Myocyte (in vitro differentiated cells): Measurements from ENCODE around the gene LIPC. TPM values are rescaled to one million over a fixed set of nuclear protein-coding genes. Genes with fewer than 3 reads are reported as not detected.

Experiments used
- DNase-seq: peaks from one replicate; pipeline ENCODE4 v3.0.0-alpha.2; 2012; ENCODE audit warnings: low read depth
- total RNA-seq: library from RNA; depleted of rRNA; stranded (reverse); fragments of >200 nt; gene quantifications from 2 replicates; pipeline ENCODE4 v1.2.3, GENCODE V29; 2014

The LIPC gene
- total RNA-seq, 1 donor from 2014 or later, result 1.0 TPM

GRCh38 chr15:58532126-58532525 lies 100.3 kb downstream of the LIPC start:
- DNase-seq, result no peak

- DNase-seq, result no peak
These were observed 102.8 kb downstream of the LIPC start for GRCh38 chr15:58534556-58534955.

- DNase-seq, result no peak
These were observed 103.5 kb downstream of the LIPC start for GRCh38 chr15:58535337-58535736.

- DNase-seq, result no peak
These were observed 104.1 kb downstream of the LIPC start for GRCh38 chr15:58535894-58536293.

GRCh38 chr15:58536414-58536813 lies 104.6 kb downstream of the LIPC start:
- DNase-seq, result no peak

GRCh38 chr15:58537033-58537432 lies 105.2 kb downstream of the LIPC start:
- no peak for DNase-seq

- no peak for DNase-seq
These were observed 106.5 kb downstream of the LIPC start for GRCh38 chr15:58538225-58538727.

- no peak for DNase-seq
These were observed 107.1 kb downstream of the LIPC start for GRCh38 chr15:58538901-58539300.

- DNase-seq, result peak; percentile 47
These were observed 107.8 kb downstream of the LIPC start for GRCh38 chr15:58539548-58539947.

GRCh38 chr15:58541410-58542087 lies 109.8 kb downstream of the LIPC start:
- DNase-seq, result no peak

GRCh38 chr15:58543664-58544335 lies 112.0 kb downstream of the LIPC start:
- no peak for DNase-seq

- no peak for DNase-seq
These were observed 113.0 kb downstream of the LIPC start for GRCh38 chr15:58544756-58545155.

- peak; percentile 39 for DNase-seq
These were observed 113.7 kb downstream of the LIPC start for GRCh38 chr15:58545307-58546065.

GRCh38 chr15:58546066-58546591 lies 114.3 kb downstream of the LIPC start:
- DNase-seq, result peak; percentile 33

GRCh38 chr15:58546635-58547627 lies 115.1 kb downstream of the LIPC start:
- peak; percentile 97 for DNase-seq

GRCh38 chr15:58547628-58548307 lies 116.0 kb downstream of the LIPC start:
- no peak for DNase-seq

GRCh38 chr15:58548308-58549012 lies 116.7 kb downstream of the LIPC start:
- no peak for DNase-seq

GRCh38 chr15:58549013-58549784 lies 117.4 kb downstream of the LIPC start:
- peak; percentile 94 for DNase-seq

- DNase-seq, result peak; percentile 35
These were observed 117.9 kb downstream of the LIPC start for GRCh38 chr15:58549785-58550074.
